Activated CD4-positive, alpha-beta T cell treated with anti-CD3 and anti-CD28 coated beads for 4 hours (primary cell): ENCODE measurements around the gene CHERP.
A peak's percentile ranks its signal among the peaks of the same experiment; 100 is the strongest.

Source experiments
- DNase-seq, 2 donors: peaks; one replicate each; pipeline ENCODE4 v3.0.0-alpha.2; 2020

CHERP gene

DNA sequence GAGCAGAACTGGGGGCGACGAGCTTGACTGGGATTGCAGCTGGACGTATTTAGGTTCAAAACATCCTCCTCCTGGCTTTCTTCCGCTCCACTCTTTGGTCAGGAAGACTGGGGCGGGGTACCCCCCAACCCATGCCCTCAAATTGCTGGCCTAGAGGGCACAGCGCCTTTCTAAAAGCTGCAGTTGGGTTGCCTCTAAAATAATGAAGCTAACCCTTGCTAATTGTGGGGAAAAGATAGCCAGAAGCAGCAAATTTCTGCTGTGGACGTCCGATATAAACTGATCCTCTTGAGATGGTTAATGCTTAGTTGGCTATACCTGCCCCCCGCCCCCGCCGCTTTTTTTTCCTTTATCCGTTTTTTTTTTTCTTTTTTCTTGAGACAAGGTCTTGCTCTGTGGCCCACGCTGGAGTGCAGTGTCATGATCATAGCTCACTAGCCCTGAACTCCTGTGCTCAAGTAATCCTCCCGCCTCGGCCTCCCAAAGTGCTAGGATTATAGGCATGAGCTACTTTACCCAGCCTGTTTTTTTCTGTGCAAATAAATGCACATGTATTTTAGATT lies 754 bp upstream of the CHERP start:
- no peak for DNase-seq

- peak in 1 of 2 donors; percentile 9 for DNase-seq
Measured at GRCh38 chr19:16541526-16542044, 652 bp downstream of the CHERP start.

DNA sequence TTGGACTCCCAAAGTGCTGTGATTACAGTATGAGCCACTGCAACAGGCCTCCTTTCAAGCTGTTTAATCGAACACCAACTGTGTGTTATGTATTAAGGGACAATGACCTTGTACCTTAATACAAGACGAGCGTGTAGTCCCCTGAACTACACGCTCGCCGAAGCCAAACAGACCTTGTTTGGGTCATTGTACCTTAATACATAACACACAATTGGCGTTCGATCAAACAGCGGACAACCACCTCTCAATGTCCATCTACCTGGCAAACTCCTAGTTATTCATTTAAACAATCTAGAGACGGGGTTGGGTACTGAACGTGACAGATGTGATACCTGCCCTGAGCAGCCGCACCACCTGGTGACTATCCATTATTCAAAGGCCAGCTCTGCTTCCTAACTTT lies 1.3 kb downstream of the CHERP start:
- DNase-seq: no peak

DNA sequence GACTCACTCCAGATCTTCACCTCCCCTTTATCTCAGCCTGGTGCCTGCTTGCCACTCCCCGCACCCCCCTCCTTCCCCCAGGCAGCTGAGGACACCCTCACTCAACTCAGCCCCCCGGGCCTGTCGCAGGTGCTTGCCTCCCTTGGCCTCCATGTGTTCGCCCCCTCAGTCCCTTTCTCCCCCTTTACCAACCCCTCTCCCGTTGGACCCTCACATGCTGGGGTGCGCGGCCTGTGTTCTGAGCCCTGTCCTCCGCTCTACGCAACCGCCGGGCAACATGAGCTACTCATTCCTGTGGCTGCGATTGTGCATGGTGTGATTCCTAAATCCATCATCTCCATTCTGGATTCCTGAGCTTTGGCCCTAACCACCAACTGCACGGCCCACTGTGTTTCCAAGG lies 5.1 kb downstream of the CHERP start:
- DNase-seq: no peak

- no peak for DNase-seq
Measured at GRCh38 chr19:16536130-16536529, 6.1 kb downstream of the CHERP start.

- no peak for DNase-seq
Measured at GRCh38 chr19:16535381-16535780, 6.9 kb downstream of the CHERP start.

DNA sequence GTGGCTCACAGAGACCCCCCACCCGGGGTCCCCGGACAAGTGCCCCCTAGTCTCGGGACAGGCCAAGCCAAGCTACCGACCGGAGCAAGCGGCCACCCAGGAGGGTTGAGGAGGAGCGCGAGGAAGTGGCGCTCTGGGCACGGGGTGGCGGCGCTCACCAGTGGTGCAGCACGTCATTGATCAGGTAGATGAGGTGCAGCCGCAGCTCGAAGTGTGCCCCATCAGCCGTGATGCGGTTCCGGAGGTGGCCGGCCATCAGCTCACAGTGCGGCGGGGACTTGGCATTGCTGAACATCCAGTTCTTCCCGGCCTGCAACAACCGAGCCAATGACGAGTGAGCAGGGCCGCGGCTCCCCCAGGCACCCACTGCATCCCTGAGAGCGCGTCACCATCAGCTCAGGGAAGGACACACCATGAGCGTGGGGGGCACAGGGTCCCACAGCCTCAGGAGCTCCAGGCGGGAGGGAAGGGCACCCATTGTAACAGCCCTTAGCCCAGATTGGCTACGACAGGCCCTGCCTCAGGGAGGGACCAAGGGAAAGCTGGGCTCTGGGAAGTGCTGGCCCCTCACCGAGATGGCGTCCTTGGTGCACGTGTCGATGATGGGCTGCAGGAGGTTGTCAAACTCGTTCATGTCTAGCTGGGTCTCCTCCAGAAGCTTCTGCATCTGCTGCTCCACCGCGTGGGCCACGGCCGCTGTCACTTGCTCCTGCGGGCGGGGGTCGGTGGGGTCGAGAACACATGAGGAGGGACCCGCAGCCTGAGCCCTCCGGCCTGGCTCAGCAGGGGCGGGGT lies 9.6 kb downstream of the CHERP start:
- no peak for DNase-seq

DNA sequence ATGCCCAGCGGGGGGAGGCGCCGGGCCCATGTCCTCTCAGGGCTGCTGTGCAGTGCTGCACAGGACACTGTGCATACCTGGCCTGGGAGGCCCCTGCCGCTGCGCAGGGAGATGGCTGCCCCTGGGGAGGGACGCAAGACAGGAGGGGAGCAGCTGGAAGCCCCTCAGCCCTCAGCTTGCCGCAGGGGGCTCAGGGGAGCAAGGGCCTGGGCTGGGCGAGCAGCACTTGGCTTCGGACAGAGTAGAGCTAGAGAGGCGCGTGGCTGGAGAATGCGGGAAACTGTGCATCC lies 10.9 kb downstream of the CHERP start:
- no peak for DNase-seq

DNA sequence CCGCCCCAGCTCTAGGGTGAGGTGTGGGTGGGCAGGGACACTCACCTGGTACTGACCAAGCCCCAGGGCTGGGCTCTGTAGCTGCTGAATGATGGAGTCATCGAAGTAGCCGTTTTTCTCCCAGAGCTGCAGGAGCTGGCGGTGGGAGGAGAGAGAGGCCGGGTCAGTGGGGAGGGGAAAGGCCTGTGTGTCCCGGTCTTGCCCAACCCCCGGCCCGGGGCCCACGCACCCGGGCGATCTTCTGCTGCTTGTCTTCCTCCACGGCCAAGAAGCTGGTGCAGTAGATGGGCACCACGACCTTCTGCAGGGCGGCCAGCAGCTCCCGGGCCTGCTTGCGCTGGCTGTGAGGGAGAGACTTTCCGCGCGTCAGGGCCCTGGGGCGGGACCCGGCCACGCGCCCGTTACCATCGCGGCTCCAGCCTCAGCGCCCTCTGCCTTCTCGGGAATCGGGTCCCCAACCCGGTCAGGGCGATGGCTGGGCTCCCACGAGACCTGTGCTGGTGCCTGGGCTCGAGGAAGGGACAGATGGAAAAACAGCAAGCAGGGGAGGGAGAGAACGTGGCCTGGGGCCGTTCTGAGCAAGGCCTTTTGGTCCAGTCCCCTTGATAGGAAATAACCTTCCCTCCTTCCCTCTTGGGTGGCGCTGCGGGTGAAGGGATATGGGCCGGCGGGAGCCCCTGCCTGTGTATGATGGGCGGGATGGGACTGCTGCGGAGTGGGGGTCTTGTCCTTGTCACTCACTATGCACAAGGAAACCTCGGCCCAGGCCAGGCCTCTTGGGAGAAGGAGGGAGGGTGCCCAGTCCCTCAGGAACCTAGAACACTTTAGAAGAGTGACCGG lies 11.5 kb downstream of the CHERP start:
- DNase-seq: no peak

DNA sequence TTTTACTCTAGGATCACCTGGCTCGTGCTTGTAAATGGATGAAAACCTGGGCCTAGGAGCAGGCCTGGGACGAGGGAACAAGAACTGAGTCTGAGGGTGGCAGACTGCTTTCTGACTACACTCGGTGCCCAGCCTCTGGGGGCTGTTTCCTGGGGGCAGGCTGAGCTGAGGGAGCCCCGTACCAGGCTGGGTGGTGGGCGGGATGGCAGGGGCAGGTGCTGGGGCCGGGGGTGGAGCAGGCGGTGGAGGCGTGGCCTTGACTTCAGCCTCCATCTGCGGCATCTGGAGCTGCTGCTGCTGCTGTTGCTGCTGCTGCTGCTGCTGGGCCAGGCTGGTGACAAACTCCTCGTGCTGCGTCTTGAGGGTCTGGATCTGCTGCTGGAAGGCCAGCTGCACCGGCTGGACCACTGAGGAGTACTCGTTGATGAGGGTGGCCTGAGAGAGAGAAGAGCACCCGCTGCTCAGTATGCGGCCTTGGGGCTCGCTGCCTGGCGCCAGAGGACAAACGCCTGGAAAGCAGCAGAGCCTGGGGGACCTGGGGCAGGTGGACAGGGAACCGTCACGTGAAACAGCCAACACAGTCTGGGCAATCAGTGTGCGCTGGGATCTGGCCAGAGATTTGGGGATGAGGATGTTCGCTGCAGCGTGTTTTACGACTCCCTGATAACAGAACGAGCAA lies 12.6 kb downstream of the CHERP start:
- DNase-seq: no peak

GRCh38 chr19:16527971-16528521 lies 14.2 kb downstream of the CHERP start:
- DNase-seq: peak; percentile 22 to 39

- DNase-seq: no peak
Measured at GRCh38 chr19:16527334-16527935, 14.8 kb downstream of the CHERP start.

- no peak for DNase-seq
Measured at GRCh38 chr19:16525751-16526481, 16.3 kb downstream of the CHERP start.

DNA sequence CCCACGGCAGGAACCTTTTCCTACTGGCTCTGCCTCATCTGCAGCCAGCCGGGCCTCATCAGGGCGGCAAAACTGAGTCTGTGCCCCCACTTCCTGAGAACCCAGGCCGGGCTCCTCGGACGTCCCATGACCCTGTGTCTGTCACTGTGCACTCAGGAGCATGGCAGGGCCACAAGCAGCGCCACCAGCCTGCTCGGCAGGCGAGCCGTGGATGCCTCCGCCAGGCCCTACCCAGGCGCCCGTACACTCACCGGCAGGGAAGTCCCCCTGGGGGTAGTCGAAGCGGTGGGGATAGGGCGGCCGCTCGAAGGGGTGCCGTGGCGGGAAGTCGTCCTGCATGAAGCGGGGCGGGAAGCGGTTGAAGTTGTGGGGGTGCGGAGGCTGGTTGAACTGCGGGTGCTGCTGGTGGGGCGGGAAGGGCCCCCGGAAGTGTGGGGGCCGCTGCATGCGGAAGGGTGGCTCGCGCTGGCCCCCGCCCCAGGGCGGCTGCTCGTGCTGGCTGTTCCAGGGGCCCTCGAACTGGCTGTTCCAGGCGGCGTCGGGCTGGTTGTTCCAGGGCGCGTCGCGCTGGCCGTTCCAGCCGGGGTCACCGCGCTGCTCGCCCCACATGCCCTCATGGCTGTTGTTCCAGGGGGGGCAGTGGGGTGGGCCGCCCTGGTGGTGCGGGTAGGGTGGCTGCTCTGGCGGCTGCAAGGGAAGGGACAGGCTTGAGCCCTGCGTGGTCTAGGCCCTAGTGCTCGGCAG lies 17.1 kb downstream of the CHERP start:
- DNase-seq: no peak

GRCh38 chr19:16522559-16523377 lies 19.5 kb downstream of the CHERP start:
- no peak for DNase-seq

DNA sequence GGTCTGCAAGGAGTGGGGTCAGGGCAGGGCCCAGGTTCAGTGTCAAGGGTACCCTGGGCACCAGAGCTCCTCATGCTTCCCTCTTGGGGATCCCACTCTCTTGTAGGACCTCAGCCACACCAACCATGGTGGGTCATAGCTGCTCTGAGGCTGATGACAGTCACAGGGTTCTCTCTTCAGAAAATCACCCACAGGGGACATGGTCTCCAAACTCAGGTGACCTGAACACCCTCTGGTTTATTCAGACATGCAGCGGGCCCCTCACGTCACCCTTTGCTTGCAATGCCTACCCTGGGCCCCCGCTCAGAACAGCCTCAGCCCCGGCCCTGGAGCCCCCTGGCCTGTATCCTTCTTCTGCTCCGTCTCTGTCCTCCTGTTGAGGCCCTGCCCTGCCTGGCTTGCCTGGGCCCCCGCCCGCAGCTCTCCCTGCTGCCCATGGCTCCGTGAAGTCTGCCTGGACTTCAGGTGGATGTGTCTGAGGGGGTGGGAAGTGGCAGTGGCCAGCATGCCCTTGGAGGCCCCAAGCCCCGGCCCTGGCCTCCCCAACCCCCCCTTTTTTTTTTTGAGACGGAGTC lies 20.4 kb downstream of the CHERP start:
- DNase-seq: no peak

DNA sequence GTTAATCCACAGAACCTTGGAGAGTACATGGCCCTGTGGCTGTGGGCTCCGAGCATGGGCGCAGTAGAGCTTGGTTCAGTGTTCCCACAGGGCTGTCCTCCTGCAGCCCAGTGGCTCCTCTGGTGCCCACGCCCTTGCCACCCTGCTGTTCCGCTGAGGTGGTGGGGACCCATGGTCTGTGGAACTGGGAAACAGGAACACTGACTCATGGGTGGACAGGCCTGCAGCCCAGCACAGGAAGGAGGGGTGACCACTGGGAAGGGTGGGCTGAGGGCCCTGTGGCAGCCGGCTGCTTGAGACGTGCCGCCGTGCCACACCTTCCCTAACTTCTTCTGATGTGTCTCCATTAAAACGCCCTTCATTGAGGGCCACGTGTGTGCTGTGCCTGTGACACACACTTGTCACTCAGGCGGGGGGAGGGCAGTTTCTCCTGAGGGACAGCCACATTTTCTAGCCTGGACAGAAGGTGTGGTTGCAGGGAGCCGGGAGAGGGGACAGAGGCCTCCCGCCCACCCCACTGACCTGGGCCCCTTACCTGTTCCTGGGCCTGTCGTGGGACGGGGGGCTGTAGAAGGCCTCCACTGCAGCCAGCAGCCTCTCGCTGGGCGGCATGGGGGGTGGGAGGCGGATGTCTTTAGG lies 21.1 kb downstream of the CHERP start:
- no peak for DNase-seq

- DNase-seq: no peak
Measured at GRCh38 chr19:16520074-16520973, 21.9 kb downstream of the CHERP start.
